Fibroblast of lung (primary cell): ENCODE results near the gene CD36. TPM values are rescaled to one million over a fixed set of nuclear protein-coding genes. Genes with fewer than 3 reads are reported as not detected.

Experiments
- DNase-seq, 2 donors: peaks; one replicate each; pipeline versions ENCODE4 v3.0.0 to v3.0.0-alpha.2; 2010; ENCODE audit warnings: low read depth in 2 of 2
- H2AFZ ChIP-seq: 2 replicates; pipeline ENCODE4 v1.5.1; 2012; ENCODE audit warnings: low read length, control low read depth, inconsistent platforms
- H3K27ac ChIP-seq: 2 replicates; pipeline ENCODE4 v1.5.1; 2011; ENCODE audit warnings: low read length, control low read depth; ENCODE audit not compliant: insufficient read depth
- H3K27me3 ChIP-seq: 2 replicates; pipeline ENCODE4 v1.5.1; 2011; ENCODE audit warnings: mild to moderate bottlenecking, low read length; ENCODE audit not compliant: control insufficient read depth, insufficient read depth
- H3K36me3 ChIP-seq: 2 replicates; pipeline ENCODE4 v1.5.1; 2011; ENCODE audit warnings: low read length; ENCODE audit not compliant: control insufficient read depth, insufficient read depth
- H3K4me1 ChIP-seq: 2 replicates; pipeline ENCODE4 v1.5.1; 2011; ENCODE audit warnings: low read length; ENCODE audit not compliant: control insufficient read depth, insufficient read depth; ENCODE audit errors: extremely low read depth
- H3K4me2 ChIP-seq: 2 replicates; pipeline ENCODE4 v1.5.1; 2011; ENCODE audit warnings: low read length, control low read depth; ENCODE audit not compliant: insufficient read depth; ENCODE audit errors: extremely low read depth
- H3K4me3 ChIP-seq, 4 experiments: fragments of 200-600 bp in 1 of 4; sonication (generic) in 1 of 4; replicated peaks in 1 of 4; 2 replicates each; pipeline ENCODE4 v1.5.1; 2011 to 2016; ENCODE audit warnings: low read length in 4 of 4, low read depth in 3 of 4, mild to moderate bottlenecking in 3 of 4, control low read depth in 2 of 4, inconsistent platforms in 1 of 4, mixed read lengths in 1 of 4; ENCODE audit not compliant: insufficient read depth in 1 of 4; ENCODE audit errors: control extremely low read depth in 1 of 4
- H3K79me2 ChIP-seq: 2 replicates; pipeline ENCODE4 v1.5.1; 2012; ENCODE audit warnings: mild to moderate bottlenecking, low read length, inconsistent platforms; ENCODE audit not compliant: control insufficient read depth, insufficient read depth
- H3K9ac ChIP-seq: 2 replicates; pipeline ENCODE4 v1.5.1; 2011; ENCODE audit warnings: mild to moderate bottlenecking, low read length, control low read depth; ENCODE audit not compliant: insufficient read depth
- H3K9me3 ChIP-seq: 2 replicates; pipeline ENCODE4 v1.5.1; 2012; ENCODE audit warnings: low read depth, low read length; ENCODE audit not compliant: control insufficient read depth, insufficient read depth
- H4K20me1 ChIP-seq: 2 replicates; pipeline ENCODE4 v1.5.1; 2011; ENCODE audit warnings: low read length; ENCODE audit not compliant: control insufficient read depth, insufficient read depth; ENCODE audit errors: extremely low read depth
- CTCF ChIP-seq, 2 donors: IDR thresholded peaks in 1 of 2; conservative IDR thresholded peaks in 1 of 2; 1 replicate in 1 of 2; 2 replicates in 1 of 2; pipeline ENCODE4 v1.5.1; 2011 to 2012; ENCODE audit warnings: low read length in 2 of 2, control low read depth in 1 of 2, inconsistent platforms in 1 of 2, low read depth in 1 of 2, mild to moderate bottlenecking in 1 of 2
- EZH2 ChIP-seq: IDR thresholded peaks from 2 replicates; pipeline ENCODE4 v1.5.1; 2012; ENCODE audit warnings: low read length, control low read depth, mild to moderate bottlenecking; ENCODE audit errors: missing control alignments
- polyA plus RNA-seq, 2 donors: library from polyadenylated mRNA; depleted of rRNA in 1 of 2; stranded (reverse) in 1 of 2; unstranded in 1 of 2; fragments of >200 nt; gene quantifications; 2 replicates each; pipeline ENCODE4 v1.2.1, GENCODE V29; 2011 to 2012; ENCODE audit warnings: missing spikeins in 1 of 2
- total RNA-seq: library from RNA; depleted of rRNA; stranded (reverse); fragments of >200 nt; gene quantifications from 2 replicates; pipeline ENCODE4 v1.2.1, GENCODE V29; 2014

Gene CD36
- total and polyA plus RNA-seq, 2 donors (not counting 1 experiment from before 2014, with no cell fraction given) = 41.0 to 102 TPM

- no peak overlapping the region for H3K4me3 ChIP-seq
- no peaks in the 10 kb centered on the region for H3K4me1 ChIP-seq
- no peak for DNase-seq
- no peak overlapping the region for H3K9ac ChIP-seq
- no peak overlapping the region for H3K4me2 ChIP-seq
- H3K27me3 ChIP-seq = no peaks in the 10 kb centered on the region
- TF ChIP-seq EZH2 (no peak), CTCF (conservative IDR thresholded peaks at IDR 0.05 in 1 of 2, IDR thresholded peaks at IDR 0.05 in 1 of 2; ENCODE audit: low read depth in 1 of 2, low read length in 2 of 2) (no peak)
- no peaks in the 10 kb centered on the region for H4K20me1 ChIP-seq
- H2AFZ ChIP-seq = no peak overlapping the region
- H3K27ac ChIP-seq = no peak overlapping the region
- H3K36me3 ChIP-seq = no peaks in the 10 kb centered on the region
- H3K9me3 ChIP-seq = no peaks in the 10 kb centered on the region
- no peaks in the 10 kb centered on the region for H3K79me2 ChIP-seq
These were observed 33.3 kb downstream of the CD36 start for GRCh38 chr7:80671744-80672143.

GRCh38 chr7:80675090-80675489 is 36.6 kb downstream of the CD36 start:
- H3K9me3 ChIP-seq = no peaks in the 10 kb centered on the region
- no peaks in the 10 kb centered on the region for H4K20me1 ChIP-seq
- no peak for DNase-seq
- H3K79me2 ChIP-seq = no peaks in the 10 kb centered on the region
- H3K27ac ChIP-seq = no peak overlapping the region
- TF ChIP-seq CTCF (conservative IDR thresholded peaks at IDR 0.05 in 1 of 2, IDR thresholded peaks at IDR 0.05 in 1 of 2; ENCODE audit: low read depth in 1 of 2, low read length in 2 of 2) (no peak), EZH2 (no peak)
- no peak overlapping the region for H2AFZ ChIP-seq
- no peaks in the 10 kb centered on the region for H3K36me3 ChIP-seq
- no peak overlapping the region for H3K9ac ChIP-seq
- no peak overlapping the region for H3K4me2 ChIP-seq
- H3K27me3 ChIP-seq = no peaks in the 10 kb centered on the region
- H3K4me3 ChIP-seq = no peak overlapping the region
- no peaks in the 10 kb centered on the region for H3K4me1 ChIP-seq

- Histone ChIP-seq H3K4me3 (no peak overlapping the region), H3K4me1 (no peaks in the 10 kb centered on the region), H4K20me1 (no peaks in the 10 kb centered on the region), H3K27ac (no peak overlapping the region), H2AFZ (no peak overlapping the region), H3K79me2 (no peaks in the 10 kb centered on the region), H3K9me3 (no peaks in the 10 kb centered on the region), H3K36me3 (no peaks in the 10 kb centered on the region), H3K4me2 (no peak overlapping the region), H3K9ac (no peak overlapping the region), H3K27me3 (no peaks in the 10 kb centered on the region)
- TF ChIP-seq CTCF (conservative IDR thresholded peaks at IDR 0.05 in 1 of 2, IDR thresholded peaks at IDR 0.05 in 1 of 2; ENCODE audit: low read depth in 1 of 2, low read length in 2 of 2) = no peak
- TF ChIP-seq EZH2 = no peak
- DNase-seq = no peak
These were observed 38.0 kb downstream of the CD36 start for GRCh38 chr7:80676404-80676803.
